ENCODE measurements around the gene EDIL3.

EDIL3 gene

DNA sequence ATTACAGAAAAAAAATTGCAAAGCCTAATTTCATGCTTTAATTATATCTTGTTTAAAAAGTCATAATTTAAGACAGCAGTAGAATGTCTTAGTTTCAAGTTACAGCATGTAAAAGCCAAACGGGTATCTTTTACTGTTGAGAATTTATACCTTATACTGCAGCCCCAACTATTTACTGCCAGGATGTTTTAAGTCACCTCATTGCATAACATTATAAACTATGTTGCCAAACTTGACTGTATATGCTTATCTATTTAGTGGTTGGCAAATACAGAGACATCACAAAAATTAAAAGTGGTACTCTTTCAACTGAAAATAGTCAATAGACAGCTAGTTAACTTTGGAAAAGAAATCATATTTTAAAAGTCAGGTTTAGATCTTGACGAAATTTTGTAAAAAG, 119.5 kb downstream of the EDIL3 start:
- in situ Hi-C loops (cut with MboI; ENCODE audit: low sequenced_read_pairs), result no loop called here

DNA sequence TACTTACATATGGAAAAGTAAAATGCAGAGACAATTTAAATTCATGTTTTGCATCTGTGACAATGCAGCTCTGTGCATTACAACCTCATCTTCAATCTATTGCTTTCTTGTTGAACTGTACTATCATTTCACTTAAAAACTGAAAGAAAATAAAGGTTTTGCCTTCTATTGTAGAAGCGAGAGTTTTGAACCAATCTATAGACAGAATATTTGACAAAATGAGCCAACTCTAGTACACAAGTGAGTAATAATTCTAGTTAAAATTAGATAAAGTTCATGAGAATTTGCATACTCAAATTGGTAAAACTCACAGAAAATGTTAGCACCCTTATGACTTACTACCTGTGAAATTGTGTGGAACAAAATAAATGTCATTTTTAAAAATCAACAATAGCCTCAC, 123.7 kb downstream of the EDIL3 start:
- in situ Hi-C loops (cut with MboI; ENCODE audit: low sequenced_read_pairs), result no loop called here

DNA sequence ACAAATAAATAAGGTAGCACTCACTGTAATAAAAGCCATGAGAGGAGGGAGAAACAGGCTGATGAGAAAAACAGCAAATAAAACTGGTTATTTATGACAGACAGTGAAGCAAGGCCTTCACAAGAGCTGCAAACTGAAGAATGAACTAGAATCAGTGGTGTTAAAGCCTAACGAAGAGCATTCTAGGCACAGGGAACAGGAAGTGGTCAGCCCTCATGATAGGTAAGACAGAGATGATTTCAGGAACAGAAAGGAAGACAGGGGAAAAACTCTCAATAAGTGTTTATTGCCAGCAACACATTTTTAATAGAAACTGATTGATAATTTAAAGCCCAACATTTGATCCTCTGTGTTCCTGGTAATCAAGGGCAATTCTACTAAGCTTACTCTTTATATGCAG, 124.5 kb downstream of the EDIL3 start:
- in situ Hi-C loops (cut with MboI; ENCODE audit: low sequenced_read_pairs), result no loop called here

DNA sequence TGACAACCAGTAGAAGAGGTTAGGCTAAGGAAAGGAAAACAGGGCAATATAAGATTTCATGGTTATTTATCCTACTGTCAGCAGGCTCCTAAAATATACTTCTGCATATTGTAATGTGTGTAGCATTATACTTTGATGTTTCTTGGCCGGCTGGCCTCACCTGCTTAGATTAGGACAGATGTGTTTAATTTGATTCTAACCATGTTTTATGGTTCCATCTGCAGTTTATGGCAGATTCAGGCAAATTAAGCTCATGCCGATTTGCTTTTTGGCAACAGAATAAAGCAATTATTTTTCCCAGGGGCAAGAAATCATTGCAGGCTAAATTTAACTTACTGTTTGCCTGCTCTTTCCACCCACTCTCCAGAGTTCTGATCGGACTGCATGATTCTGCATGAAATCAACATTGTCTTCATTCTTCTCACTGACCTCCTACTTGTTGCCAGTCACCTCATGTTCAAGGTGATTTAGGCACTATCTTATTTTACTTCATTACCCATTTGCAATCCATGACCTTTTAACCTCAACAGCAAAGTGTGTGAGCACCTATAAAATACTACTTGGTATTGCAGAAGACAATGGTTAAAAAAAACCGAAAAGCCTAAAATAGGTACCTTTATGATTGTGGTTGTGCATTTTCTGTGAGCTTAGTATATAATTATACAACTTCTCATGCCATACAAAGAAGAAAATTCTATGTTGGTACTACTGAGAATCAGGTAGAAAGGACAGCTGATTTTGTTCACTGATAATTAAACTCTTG, 125.2 kb downstream of the EDIL3 start:
- in situ Hi-C loops (cut with MboI; ENCODE audit: low sequenced_read_pairs), result no loop called here

DNA sequence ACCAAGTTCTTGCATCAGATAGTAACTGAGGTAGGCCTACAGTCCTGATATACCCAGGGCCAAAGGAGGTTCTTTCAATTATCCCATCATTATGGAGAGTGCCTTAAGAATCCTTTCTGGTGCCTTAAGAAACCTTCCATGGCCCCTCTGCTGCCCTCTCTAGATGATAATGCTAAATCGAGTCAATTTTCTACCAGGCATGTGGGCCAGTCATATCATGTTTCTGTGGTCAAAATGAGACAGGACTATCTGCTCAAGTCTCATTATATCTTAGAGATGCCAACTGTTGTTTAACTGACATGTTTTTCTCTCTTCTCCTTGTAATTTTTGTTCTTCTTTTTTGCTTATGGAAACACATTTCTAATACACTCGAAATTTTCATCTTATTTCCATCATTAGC, 127.6 kb downstream of the EDIL3 start:
- in situ Hi-C loops (cut with MboI; ENCODE audit: low sequenced_read_pairs), result no loop called here

DNA sequence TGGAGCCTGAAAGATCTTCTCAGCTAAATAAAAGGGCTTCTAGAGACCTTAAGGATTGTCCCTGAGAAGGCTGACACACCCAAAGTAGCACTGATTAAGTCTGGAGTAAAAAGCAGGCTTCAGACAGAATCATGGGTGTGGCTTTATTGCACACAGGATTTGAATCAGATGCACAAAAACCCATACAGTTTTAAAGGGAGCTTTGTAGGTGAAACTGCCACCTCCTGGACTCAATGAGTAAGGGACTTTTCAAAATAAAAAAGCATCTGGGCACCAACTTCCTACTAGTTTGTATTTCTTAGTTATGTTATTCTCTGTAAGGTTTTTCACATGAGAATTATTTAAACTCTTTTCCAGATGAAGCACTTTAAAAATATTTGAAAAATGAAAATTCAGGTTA, 129.4 kb downstream of the EDIL3 start:
- in situ Hi-C loops (cut with MboI; ENCODE audit: low sequenced_read_pairs), result no loop called here

DNA sequence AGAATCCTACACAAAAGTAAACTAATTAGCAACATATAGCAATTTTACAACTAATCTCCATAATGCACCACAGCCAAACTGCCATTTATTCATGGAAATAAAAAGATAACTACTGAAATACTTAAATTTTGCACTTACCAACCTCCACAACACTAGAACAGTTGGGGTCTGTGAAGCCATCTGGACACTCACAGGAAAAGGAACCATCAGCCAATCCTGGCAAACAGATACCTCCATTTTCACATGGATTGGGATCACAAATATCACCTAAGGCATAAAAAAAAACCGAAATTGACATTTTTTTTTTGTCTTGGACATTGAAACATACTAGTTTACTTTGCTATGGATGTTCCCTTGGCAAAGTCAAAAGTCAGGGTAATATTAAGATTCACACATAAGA, 130.7 kb downstream of the EDIL3 start:
- in situ Hi-C loops (cut with MboI; ENCODE audit: low sequenced_read_pairs), result no loop called here

DNA sequence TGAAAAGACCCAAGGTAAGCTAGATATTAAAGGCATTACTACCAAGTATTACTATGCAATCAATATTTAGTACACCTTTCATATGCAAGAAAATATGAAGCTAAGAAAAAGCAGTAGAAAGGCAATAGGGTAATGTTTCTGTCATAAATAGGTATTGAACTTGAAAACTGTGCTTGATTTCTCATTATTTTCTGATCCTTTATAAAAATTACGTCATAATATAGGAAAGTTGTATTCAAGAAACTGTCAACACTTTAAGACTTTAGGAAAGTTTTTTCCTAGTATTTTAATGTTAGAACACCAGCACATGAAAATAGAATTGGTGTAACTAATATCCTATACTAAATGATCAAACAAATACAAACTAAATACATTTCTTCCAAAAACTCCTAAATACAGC, 133.2 kb downstream of the EDIL3 start:
- in situ Hi-C loops (cut with MboI; ENCODE audit: low sequenced_read_pairs), result no loop called here

DNA sequence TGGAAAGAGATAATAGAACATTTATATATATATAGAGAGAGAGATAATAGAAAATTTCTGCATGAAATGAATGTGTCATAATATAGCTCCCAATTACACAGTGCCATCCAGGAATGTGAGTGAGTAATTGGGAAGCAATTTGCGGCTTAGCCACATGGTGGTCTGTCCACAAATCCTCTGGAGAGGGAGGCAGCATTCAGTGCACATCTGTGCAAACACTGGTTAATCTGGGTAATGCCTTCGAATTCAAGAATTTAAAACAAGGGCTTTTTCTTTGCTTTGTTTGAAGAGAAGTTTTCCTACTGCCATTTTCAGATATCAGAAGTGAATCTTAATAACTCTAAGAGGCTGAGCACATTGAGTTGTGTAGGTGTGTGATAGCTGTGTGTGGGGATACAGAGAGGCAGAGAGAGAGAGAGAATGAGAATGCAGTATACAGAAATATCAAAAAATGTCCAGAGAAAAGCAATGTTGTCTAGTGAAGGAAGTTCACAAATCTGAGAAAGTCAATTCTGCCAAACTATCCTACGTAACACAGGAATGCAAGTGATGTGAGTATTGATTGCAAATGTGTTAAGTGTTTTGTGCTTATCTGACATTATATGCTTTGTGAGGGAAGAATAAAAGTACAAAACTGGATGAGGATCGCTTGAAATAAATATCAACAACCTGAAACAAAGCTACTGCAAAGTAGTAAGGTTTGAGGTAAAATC, 134.6 kb downstream of the EDIL3 start:
- in situ Hi-C loops (cut with MboI; ENCODE audit: low sequenced_read_pairs), result no loop called here

DNA sequence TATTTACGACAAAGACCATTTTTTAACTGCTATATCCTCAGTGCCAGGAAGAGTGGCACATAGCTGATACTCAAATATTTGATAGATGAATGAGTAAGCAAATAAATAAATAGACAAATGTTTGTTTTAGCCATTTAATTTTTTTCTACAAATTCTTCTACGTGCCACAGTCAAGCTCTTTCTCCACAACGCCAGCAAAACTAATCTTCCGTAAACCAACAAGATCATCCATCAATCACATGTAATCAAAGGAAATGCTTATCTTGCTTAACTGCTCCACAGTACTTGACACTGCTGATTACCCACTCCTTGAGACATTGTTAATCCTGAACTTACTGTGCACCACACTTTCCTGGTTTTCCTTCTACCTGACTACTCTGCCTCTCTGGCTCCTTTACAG, 136.7 kb downstream of the EDIL3 start:
- in situ Hi-C loops (cut with MboI; ENCODE audit: low sequenced_read_pairs), result no loop called here

DNA sequence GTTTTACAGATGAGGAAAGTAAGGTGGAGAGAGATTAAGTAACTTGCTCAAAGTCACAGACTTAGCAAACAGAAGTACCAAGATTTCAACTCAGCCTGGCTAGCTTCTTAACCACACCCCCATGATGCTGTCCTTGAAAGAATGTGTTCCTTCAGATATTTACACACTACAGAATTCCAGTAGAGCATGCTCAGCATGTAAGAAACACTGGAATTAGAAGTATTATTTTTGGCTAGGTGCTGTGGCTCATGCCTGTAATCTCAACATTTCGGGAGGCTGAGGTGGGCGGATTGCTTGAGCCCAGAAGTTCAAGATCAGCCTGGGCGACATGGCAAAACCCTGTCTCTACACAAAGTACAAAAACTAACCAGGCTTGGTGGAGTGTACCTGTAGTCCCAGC, 142.4 kb downstream of the EDIL3 start:
- in situ Hi-C loops (cut with MboI; ENCODE audit: low sequenced_read_pairs), result no loop called here

DNA sequence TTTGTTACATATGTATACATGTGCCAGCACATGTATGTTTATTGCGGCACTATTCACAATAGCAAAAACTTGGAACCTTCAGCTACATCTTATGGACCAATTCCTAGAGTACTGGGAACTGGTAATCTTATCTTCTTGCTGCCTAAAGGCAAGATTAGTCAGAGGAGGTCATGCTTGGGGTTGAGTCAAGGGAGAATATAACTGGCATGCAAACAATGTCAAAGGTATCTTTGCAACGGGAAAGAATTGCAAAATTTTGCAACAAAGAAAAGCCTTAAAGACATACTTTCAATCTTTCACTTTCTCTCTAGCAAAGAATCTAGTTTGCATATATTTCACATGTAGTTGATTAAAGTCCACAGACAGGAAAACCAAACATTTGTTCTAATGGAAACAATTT, 145.2 kb downstream of the EDIL3 start:
- in situ Hi-C loops (cut with MboI; ENCODE audit: low sequenced_read_pairs), result no loop called here

DNA sequence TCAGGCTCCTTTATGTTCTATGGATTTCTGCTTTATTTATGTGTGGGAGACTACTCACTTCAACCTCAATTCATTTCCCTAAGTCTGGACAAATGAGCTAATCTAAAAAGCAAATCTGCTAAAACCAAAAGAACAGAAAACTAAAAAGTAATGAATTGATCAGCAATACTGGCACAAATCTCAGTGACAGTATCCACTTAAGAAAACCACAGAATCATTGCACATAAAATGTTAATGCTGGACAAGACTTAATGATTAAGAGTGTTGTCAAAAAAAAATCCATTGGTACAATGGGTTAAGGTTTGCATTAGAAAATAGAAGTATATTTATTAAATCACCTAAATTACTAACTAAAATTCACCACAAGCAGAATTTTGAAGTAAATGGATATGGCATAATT, 147.6 kb downstream of the EDIL3 start:
- in situ Hi-C loops (cut with MboI; ENCODE audit: low sequenced_read_pairs), result no loop called here

DNA sequence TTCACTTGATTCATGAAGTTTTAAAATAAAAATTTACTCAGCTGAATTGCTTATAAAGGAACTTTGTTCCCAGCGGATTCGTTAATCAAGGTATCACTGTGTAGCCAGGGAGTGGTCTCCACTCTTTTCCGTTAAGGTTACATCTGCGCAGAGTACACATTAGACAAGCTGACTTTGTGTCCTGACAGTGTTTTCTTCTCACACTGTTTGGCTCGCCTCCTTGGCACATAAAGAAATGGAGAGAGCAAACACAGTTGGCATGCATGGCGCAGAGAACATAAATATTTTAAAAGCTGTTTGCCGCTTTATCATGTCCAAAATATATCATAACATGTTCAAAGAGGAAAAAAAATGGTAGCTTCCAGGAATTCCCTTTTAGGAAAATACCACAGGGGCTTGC, 153.2 kb downstream of the EDIL3 start:
- in situ Hi-C loops (cut with MboI; ENCODE audit: low sequenced_read_pairs), result no loop called here

DNA sequence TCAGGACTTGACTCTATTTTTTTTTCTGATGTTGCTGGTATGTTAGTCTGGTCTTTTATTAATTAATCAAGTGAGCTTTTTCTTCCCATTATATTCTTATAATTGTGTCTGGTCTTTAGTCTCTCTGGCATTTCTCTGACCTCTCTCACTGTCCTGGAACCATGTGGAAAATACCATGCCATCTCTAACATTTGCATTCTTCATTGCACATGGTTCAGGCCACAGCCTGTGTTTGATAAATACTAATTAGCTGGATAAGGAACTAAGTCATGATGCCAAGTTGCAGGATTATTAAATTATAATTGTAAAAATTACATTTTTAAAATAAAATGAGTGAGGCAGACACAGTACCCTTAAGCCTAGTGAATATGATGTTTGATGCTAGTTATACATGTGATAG, 155.6 kb downstream of the EDIL3 start:
- in situ Hi-C loops (cut with MboI; ENCODE audit: low sequenced_read_pairs), result no loop called here

DNA sequence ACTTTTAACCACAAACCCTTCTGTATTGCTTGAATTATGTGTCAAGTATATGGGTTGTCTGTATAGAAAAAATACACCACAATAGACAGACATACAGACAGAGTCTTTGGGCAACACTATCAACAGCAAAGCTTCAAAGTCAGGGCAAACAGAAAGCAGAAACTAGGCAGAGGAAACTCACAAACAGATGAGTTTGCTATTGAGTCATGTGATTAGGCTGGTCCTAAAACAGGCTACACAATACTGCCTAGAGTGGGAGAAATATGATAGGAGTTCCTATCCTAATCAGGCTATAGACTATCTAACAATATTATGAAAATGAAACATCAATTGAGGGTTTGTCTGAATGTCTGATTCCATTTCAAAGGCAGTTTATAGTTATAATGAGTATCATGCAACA, 156.4 kb downstream of the EDIL3 start:
- in situ Hi-C loops (cut with MboI; ENCODE audit: low sequenced_read_pairs), result no loop called here

DNA sequence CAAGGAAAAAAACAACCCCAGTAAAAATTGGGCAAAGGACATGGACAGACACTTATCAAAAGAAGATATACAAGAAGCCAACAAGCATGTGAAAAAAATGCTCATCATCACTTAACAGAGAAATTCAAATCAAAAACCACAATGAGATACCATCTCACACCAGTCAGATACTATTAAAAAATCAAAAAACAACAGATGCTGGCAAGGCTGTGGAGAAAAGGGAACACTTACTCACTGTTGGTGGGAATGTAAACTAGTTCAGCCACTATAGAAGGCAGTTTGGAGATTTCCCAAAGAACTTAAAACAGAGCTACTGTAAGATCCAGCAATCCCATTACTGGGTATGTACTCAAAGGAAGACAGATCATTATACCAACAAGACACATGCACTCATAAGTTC, 157.4 kb downstream of the EDIL3 start:
- in situ Hi-C loops (cut with MboI; ENCODE audit: low sequenced_read_pairs), result no loop called here

DNA sequence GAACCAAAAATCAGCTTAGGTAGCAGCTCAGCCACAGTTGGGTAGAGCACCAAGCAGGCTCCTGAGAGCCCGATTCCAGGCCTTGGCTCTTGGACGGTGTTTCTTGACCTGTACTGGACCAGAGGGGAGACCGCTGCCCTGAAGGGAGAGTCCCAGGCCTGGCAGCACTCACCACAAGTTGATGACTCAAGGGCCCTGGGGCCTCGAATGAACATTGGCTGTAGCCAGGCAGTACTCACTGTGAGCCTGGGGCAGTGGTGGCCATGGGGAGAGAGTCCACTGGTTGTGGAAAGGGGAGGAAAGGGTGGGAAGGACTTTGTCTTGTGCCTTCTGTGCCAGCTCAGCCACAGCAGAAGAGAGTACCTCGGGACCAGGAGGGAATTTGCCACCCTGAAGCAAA, 166.1 kb downstream of the EDIL3 start:
- in situ Hi-C loops (cut with MboI; ENCODE audit: low sequenced_read_pairs), result no loop called here

DNA sequence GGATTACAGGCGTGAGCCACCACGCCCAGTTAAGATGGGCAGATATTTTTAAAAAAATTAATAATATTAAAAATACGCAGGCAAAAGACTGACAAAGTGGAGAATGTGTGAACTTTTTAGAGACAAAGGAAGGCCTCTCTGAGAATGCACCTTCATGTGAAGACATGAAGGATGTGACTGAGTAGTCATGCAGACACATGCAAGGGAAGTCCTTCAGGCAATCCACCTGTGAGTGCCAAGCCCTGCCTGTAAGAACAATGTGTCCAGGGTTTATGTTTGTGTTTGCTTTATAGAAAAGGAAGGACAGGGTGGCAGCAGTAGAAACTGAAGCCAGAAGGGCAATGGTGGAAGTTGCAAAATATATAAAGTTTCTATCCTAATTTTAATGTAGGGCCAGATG, 169.2 kb downstream of the EDIL3 start:
- in situ Hi-C loops (cut with MboI; ENCODE audit: low sequenced_read_pairs), result no loop called here

DNA sequence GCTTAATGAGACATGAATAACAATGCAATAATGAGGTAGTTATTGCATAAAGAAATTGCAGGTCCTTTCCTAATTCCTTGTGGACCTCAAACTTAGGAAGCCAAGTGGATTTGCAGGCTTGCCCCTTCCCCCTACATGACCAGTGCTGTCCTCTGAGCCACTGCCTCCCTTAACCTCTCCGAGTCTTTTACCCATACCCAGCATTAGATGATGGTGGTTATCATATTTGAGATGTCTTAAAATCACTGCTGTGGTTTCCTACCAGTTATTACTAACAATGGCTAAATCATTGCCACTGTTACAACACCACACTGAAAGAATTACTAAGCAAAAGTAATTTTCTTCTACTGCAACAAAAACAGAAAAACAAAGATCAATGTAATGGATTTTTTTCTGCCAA, 170.8 kb downstream of the EDIL3 start:
- in situ Hi-C loops (cut with MboI; ENCODE audit: low sequenced_read_pairs), result no loop called here

DNA sequence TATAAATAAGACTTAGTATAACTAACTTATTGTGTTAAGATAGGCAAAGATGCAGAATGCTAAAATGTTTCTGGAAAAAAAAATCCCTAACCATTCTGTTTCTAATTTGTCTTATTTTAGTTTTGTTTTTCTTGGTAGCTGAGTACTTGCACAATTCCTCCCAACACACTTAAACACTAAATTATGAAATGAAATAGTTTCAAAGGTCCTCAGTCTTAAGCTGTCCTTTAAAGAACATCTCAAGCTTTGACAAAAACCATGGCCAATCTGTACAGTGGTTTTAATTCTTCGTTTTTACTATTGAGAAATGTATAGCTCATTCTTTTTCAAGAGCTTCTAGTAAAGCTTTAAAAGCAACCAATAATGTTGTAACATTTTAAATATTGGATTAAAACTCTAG, 171.5 kb downstream of the EDIL3 start:
- in situ Hi-C loops (cut with MboI; ENCODE audit: low sequenced_read_pairs), result no loop called here

DNA sequence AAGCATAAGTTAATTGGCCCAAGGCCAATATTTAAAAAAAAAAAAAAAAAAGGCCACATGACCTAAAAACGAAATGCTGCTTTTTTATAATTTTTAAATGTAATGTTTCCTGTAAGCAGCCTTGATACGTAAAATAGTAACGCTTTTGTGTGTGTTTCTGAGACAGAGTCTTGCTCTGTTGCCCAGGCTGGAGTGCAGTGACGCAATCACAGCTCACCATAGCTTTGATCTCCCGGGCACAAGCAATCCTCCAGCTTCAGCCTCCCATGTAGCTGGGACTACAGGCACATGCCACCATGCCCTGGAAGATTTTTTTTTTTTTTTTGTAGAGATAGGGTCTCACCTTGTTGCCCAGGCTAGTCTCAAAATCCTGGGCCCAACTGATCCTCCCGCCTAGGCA, 179.9 kb downstream of the EDIL3 start:
- in situ Hi-C loops (cut with MboI; ENCODE audit: low sequenced_read_pairs), result no loop called here

DNA sequence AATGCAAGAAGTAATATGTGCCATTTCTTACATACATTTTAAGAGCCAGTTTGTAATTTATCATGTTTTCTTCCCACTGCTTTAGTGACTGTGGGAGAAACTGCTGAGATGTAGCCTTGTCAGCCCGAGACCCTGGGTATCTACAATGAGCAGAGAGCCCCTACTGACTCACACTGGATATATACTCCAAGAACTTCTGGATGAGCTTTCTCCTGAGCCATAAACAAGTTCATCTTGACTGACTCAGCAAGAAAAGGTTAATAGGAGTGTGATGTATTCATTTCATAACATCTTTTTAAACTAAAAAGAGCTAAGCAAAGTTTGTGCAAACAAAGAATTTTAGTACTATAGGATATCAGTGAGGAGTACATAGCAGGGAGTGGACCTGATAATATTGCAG, 182.5 kb downstream of the EDIL3 start:
- in situ Hi-C loops (cut with MboI; ENCODE audit: low sequenced_read_pairs), result no loop called here

Data from HL-60/S4 treated with phorbol 12-myristate 13-acetate at 8.2 ng/mL for 4 days and 3 days (cell line).